KG1 (cell line): ENCODE measurements around the gene PARP12.

Experiments
- DNase-seq: peaks from one replicate; lab custom pipeline; 2025; lab: John Stamatoyannopoulos, UW

The PARP12 gene

DNA sequence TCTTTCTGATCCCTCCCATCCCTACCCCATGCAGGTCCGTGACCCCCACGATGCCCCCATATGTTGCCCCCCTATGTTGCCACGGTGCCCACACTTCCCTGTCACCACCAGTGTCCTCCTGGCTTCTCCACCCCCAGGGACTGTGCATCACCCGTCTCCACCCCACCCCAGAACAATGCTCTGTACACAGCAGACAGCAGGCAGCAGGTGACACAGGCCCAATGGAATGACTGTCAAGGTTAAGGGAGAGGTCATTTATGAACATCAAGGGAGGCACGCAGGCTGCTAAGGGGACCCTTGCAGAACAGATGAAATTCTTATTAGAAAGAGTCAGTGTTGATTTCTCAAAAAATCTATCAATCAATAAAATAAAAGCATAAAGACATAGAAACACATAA is 71.5 kb downstream of the PARP12 start:
- no peak for DNase-seq

DNA sequence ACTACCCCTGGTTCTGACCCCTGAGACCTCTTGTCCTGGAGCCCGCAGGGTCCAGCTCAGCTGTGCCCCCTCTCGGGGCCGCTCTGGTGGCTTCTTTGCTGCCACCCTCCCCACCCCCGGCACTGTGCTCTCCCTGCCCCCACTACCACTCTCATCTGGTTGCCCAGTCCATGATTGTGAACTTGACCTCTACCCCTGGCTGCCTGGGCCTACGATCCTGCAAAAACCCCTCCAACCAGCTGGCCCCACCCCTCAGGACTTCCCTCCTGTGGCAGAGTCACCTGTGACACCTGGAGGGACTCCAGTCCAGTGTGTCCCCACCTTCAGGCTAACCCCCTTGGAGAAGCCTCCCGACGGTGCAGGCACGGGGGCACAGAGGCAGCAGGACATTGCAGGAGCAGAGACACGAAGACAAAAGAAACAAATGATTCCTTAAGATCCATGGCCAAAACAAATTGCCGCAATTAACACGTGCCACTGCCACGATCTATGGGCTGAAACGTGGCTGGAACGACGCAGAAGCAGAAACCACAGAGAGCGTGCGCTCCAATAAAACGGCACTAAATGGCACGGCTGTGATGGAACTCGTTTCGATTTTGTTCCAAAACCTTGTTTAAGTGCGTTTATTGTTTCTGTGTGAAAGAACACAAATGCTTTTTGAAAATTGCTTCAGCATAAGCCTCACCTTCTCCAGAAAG is 72.0 kb downstream of the PARP12 start:
- DNase-seq = no peak

DNA sequence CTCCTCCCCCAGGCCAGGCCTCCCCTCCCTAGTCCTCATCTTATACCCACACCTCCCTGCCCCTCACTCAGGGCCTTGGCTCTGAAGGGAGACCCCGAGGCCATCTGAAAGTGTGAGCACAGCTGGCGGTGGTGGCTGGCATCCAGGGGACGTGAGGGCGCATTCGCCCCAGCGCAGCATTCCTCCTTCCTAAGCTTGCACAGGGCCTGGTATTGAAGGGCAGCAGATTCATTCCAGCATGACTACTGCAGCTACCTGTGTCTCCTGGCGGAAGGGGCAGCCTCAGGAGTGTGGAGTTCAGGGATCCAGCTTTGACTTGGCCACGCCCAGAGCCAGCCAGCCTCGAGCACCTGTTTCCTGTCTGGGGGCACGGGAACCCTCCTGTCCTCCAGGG is 72.6 kb downstream of the PARP12 start:
- DNase-seq = no peak

DNA sequence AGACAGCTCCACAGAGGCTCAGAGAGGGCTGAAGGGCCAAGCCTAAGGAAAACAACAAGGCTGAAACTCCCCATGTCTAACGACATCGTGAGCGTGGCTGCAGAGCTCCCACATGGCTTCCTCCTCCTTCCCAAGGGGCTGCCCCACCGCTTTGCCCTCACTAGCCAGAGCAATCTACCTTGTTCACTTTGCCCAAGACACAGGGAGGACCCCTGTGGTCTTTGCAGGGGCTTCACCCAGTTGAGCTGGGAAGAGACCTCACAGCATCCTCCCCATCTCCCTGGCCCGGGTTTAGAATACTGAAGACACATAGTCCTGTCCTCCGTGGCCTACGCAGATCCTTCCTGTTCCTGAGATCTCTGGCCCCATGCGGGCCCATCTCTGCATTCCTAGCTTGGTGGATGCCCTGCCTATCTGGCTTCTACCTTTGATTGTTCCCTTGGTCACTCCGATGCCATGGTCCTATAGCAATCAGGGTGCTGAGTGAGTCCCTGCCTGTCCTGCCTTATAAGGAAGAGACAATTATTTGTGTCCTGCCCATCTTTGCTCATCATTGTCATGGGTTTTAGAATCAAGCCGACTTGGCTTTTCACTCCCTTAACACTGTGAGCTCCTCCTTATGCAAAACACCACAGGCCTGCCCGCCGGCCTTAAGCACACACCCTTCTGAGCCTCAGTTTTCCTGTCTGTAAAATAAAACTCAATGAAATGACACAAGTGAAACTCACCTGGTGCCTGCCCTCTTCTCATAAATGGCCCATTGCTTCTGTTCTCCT is 73.2 kb downstream of the PARP12 start:
- DNase-seq = no peak

DNA sequence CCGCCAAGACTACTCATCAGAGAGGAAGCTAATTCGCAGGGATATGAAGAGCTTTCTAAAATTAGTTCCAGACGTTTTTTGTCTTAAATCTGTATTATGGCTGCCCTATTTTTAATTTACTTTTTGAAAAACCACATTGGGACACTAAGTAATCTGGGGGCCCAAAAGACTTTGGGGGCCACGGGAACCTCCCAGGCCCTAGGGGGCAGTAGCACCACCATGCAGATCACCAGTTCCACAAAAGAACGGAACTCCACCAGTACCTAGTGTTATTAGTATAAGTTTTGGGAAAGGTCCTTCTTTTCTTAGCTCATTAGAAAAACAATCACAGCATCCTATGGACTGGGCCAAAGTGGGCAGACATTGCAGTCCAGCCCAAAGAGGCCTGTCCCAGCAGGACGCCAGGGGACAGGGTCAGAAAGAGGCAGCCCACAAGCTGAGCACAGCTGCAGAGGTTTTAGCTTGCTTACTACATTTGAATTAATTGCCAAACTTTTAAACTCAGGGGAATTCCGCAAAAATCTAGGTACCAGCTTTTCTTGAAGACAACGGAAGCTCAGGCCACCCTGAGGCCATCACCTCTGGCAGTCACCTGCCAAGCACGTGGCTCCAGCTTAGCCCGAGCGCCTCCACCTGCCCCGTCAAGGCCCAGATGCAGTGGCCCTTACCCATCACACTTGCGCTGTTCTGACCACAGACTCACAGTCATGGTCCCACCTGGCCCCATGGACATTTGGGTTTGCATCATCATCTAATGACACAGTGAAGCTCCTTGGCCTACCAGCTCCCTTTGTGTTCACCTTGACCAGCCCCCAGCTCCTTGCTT is 74.8 kb downstream of the PARP12 start:
- DNase-seq = no peak

DNA sequence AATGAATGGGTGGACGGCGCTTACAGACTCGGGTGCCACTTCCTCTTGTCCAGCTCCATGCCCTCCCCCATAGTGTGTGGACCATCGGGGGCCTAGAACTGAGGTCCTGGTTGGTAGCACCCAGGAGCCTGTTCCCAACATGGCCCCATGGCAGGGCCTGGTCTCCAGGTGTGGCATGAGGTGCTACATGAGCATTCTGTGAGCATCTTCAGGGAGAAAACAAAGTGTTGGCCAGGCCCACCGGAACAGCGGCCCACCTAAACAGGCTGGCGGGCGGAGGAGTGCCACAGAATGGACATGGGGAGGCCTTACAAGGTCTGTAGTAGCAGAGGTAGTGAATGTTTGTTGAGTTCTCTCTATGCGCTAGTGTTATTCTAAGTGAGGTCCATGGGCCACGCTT is 76.9 kb downstream of the PARP12 start:
- no peak for DNase-seq

DNA sequence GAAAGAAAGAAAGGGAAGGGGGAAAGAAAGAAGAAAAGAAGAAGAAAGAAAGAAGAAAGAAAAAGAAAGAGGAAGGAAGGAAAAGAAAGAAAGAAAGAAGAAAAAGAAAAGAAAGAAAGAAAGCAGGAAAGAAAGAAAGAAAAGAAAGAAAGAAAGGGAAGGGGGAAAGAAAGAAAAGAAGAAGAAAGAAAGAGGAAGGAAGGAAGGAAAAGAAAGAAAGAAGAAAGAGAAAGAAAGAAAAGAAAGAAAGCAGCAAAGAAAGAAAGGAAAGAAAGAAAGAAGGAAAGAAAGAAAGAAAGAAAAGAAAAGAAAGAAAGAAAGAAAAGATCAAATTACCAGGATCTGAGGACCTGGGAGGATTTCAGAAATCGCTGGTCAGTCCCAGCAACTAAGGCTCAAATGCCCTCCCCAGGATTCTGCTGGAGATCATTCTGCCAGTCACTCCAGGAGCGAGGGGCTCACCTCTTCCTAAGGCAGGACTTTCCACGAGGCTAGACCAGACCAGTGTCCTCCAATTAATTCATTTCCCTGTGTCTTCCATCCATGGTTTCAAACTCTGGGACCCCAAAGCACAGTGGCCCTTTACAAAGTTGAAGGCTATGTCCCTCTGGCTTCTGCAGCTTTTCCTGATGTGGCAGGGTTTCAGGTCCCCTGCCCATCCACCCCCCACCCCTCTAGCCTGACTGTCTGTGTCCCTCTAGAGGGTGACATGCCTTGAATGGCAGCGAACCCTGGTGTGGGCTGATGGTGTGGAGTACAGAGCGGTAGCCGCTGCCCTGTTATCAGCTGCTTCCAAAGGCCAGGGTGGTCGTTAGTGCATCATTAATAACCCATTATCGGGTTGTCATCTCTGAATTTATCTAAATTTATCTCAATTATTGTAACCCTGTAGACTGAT is 77.9 kb downstream of the PARP12 start:
- no peak for DNase-seq

DNA sequence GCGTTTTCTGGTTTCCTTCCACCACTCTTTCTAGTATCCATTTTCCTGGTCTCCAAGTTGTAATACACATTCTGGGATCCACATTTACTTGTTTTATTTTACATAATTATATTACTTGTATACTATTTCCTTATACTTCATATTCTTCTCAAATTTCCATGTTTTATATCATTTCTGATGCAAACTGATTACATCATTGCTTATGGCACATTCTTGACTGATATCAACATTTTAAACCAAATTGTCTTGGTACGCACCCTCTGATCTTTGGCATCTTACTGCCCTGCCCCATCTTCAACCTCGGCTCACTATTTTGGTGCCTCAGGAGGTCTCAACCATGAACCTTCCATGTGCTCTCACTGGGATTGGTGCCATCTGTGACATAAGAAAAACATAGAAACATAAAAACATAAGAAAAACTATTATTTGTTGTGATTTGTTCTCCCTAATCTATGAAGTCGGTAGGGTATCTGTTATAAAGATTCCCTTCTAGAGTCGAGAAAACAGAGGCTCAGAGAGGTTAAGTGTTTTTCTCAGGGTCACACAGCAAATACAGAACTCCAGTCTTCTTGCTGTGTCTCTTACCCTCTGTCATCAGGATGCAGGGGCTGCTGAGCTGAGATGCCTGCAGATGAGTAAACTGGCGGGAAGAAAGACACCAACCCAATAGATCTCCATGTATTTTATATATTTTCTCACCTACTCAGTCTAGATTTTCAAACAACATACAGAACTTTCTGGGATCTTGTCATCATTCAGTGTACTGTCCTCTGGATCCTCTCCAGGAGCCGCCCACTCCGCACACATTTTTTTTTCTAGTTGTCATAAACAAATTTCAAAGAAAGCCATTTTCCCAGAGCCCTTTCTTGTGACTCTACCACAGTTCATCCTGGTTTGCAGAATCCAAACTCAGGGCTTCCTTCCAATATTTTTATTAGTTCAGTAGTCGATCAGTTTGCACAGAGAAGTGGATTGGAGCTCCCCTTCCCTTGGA is 79.5 kb downstream of the PARP12 start:
- DNase-seq = no peak

DNA sequence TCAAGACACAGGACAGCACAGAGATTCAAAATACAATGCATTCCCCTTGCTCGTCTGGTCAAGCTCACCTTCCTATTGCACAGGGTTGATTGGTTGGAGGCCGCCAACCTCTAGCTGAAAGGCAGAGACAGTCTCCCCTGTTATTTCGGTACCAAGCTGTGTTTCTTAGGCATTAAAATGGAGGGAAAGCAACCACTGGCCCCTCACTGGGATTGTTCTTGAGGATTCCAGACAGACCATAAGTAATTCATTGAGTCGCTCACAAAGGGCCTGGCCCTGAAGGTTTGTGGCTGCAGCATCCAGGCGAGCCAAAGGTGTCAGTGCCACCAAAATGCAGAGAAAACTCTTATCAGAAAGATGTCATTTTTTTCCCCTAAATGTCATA is 81.2 kb downstream of the PARP12 start:
- no peak for DNase-seq

DNA sequence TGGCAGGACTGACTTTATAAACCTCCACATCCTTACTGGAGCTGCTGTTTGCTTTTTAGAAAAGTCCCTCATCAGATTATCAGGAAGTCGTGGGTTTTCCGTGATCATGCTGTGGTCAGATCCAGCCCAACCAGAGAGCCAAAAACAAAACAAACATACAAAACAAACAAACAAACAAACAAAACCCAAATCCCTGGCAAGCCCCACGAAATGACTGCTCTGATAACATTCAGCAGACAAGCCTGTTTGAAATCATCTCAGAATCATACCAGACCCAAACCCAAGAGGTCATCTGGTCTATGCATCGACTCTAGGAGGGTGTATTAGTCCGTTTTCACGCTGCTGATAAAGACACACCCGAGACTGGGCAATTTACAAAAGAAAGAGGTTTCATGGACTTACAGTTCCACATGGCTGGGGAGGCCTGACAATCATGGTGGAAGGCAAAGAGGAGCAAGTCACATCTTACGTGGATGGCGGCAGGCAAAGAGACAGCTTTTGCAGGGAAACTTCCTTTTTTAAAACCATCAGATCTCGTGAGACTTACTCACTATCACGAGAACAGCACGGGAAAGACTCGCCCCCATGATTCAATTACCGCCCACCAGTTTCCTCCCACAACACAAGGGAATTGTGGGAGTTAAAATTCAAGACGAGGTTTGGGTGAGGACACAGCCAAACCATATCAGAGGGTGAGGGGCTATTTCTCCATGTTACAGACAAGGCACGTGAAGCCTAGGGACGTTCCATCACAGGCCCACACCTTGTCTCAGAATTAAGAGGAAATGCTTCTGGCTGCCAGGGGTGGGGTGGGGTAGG is 85.7 kb downstream of the PARP12 start:
- DNase-seq = no peak

DNA sequence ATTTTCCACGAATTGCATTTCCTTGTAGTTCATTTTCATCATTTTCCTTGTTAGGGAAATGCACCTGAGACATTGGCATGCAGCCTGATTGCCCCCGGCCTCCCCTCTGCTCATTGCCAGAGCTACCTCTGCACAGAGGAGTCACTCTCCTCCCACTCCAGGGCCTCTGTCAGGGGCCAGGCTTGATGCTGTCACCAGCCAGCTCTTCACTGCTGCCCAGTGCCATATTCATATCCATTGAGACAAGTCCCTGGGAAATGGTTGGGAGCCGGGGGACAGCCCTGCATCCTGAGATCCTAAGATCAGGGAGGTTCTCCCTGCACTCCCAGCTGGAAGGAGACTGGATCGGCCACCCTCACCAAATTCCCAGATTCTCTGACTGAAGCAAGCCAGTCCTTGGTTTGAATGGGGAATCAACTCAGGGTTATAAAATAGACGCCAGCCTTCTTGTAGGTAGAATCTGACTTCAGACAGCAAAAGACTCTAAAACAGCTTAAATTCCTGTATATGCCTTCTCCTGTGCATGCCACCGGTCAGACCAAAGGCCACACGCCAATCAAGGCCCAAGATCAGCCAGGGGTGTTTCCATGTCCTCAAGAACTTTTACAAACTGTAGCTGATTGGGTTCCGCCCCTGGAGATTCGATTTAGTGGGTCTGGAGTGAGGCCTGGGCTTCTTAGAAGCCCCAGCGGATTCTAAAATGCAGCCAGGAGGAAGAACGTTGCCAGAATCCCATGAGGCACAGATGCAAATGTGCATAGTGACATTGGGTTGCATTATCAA is 86.5 kb downstream of the PARP12 start:
- DNase-seq = no peak

DNA sequence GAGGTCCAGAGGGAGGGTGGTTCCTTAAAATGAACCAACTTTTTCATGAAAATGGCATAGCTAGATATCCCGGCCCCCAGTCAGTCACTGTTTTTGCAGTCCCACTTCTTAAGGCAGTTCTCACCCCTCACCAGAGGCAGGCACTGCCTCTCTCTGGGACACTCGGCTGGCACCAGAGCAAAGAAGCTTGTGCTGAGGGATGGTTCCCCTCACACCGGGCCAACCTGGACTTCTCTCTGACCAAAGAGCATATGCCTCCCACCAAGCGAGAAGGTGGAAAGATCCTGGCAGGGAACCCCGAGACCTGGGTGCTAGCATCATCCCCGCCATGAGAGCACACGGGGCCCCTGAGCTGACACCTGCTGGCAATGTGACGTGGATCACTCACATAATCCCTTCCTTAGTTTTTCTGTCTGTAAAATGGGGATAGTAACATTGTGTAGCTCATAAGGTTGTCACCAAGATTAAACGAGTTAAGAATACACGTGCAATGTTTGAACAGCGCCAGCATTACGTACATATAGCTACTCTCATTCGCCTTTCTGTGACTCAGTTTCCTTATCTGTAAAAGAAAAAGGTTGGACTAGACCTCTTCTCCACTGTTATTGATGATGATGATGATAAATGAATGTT is 88.5 kb downstream of the PARP12 start:
- no peak for DNase-seq
